Left colon (tissue), 2 donors: Measurements from ENCODE around the gene C2CD2L. TPM values are rescaled to one million over a fixed set of nuclear protein-coding genes. Genes with fewer than 3 reads are reported as not detected.
"Not testable (repeated sequence)": the region's sequence is repeated elsewhere in the genome, so short reads cannot be mapped to it uniquely, and the experiment has no call there.

Source experiments
- ATAC-seq: fragments of 200-7000 bp; cut with Tn5 transposase; one replicate; pipeline ENCODE4 v1.9.1; 2020; ENCODE audit warnings: mild to moderate bottlenecking, moderate library complexity
- DNase-seq, 2 donors: peaks; one replicate each; pipeline ENCODE4 v3.0.0-alpha.2; 2020
- intact Hi-C, 2 donors: fragments of 100-400 bp; cut with DNase I in 1 of 2; cut with micrococcal nuclease in 1 of 2; formaldehyde crosslinking; loops; one replicate each; pipeline versions ENCODE4 v1.11.2 to v1.14.0; 2022; cut with DNase I, micrococcal nuclease
- total RNA-seq, 2 donors: library from RNA; stranded (reverse); fragmentation: NEBNext Ultra II Directional; extraction: Animal tissue kit (Norgen Biotek cat#: 25700); gene quantifications; one replicate each; pipeline ENCODE4 v1.2.1, GENCODE V29; 2021
- donor health status: DM: no; HTN: no; CAD: no.
- donor health status: DM: yes; HTN: yes; CAD: no.

Gene C2CD2L
- total RNA-seq, 2 donors from 2014 or later = 26.6 to 43.7 TPM

- intact Hi-C loops, DNase-seq, ATAC-seq: not testable (repeated sequence)
These were observed 32.1 kb downstream of the C2CD2L start for GRCh38 chr11:119139276-119139675.

DNA sequence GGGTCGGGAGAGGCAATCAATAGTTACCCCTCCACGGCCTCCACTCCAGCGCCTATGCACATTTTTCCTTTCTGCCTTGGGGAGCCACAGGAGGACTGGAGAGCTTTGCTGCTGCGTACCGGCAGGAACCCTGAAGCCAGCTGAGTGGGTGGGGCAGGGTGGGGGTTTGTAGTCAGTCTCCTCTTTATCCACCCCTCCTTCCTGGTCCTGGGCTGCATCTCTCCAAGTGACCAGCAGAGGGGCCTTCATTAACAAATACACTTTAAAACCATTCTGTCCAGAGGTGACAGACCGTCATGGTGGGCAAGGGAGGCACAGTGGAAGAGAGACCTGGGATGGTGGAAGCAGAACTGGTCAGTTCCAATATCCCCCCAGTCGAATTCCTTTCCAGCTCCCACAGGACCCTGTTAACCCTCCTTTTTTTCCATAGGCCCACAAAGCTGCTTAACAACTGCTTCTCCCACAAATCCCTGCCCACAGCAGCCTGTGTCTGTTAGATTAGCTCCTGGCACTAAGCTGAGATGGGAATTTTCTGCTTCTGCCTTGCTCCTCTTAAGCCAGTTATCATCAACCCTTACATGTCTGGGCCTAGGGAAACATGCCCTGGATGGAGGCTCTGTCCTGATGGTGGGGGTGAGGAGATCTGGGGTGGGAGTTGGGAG is 37.8 kb downstream of the C2CD2L start:
- peak; percentile 95 for ATAC-seq
- peak; percentile 72 to 82 for DNase-seq

GRCh38 chr11:119145551-119145950 is 38.4 kb downstream of the C2CD2L start:
- DNase-seq (no peak), ATAC-seq (no peak)
- intact Hi-C loops = loop anchor here in 1 of 2 donors (10.0 kb wide), 1 partner anchor 49 kb away; no protein-coding TSS in a partner anchor

More for the DNA sequence above, 37.8 kb downstream of the C2CD2L start:
- intact Hi-C loops = loop anchor here in 1 of 2 donors (10.0 kb wide), 1 partner anchor 50 kb away; no protein-coding TSS in a partner anchor

GRCh38 chr11:119147604-119148333 is 40.6 kb downstream of the C2CD2L start:
- intact Hi-C loops = loop anchor here in 1 of 2 donors (10.0 kb wide), 1 partner anchor 47 kb away; no protein-coding TSS in a partner anchor
- ATAC-seq = no peak

GRCh38 chr11:119148720-119149017 is 41.5 kb downstream of the C2CD2L start:
- ATAC-seq (no peak), DNase-seq (no peak)
- intact Hi-C loops = loop anchor here in 1 of 2 donors (10.0 kb wide), 1 partner anchor 46 kb away; no protein-coding TSS in a partner anchor

More at GRCh38 chr11:119147604-119148333, 40.6 kb downstream of the C2CD2L start:
- DNase-seq = no peak

- ATAC-seq = peak; percentile 56
- DNase-seq = peak in 1 of 2 donors; percentile 35
- intact Hi-C loops = loop anchor here in 1 of 2 donors (10.0 kb wide), 1 partner anchor 46 kb away; no protein-coding TSS in a partner anchor
These were observed 42.1 kb downstream of the C2CD2L start, which contains the start of gene ABCG4 for GRCh38 chr11:119149018-119149785. Gene ABCG4 (plus strand): TSS chr11:119149052. CDS start chr11:119149966, 914 bp downstream.

DNA sequence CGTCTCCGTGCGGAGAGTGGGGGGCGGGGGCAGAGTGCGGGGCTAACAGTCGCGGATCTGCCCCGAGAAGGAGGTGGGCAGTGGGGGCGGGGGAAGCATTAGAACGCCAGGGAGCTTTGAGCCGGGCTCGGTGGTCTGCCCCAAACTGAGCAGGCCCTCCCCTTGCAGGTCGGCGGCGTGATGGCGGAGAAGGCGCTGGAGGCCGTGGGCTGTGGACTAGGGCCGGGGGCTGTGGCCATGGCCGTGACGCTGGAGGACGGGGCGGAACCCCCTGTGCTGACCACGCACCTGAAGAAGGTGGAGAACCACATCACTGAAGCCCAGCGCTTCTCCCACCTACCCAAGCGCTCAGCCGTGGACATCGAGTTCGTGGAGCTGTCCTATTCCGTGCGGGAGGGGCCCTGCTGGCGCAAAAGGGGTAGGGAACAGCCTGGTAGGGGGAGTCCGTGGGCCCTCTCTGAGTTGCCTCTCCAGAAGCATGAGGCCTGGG is 42.7 kb downstream of the C2CD2L start:
- no peak for ATAC-seq
- intact Hi-C loops = loop anchor here in 1 of 2 donors (10.0 kb wide), 1 partner anchor 45 kb away; no protein-coding TSS in a partner anchor
- no peak for DNase-seq

DNA sequence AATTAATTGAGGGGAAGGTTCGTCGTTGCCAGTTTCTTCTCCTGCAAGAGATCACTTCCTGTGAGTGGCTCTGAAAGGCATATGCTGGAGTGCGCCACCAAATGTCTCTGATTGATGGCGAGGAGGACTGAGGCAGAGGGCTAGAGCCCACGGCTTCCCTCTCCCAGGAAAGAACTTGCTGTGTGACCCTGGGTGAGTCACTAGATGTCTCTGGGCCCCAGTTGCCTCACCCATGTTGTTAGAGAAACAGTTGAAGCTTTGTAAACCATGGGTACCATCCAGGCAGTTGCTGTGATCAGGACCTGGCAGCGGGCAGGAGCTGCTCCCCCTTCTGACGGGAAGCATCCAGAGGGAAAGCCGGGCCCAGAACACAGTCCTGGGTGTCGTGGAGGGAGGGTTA is 44.9 kb downstream of the C2CD2L start:
- intact Hi-C loops = no loop called here
- DNase-seq (no peak), ATAC-seq (no peak)

DNA sequence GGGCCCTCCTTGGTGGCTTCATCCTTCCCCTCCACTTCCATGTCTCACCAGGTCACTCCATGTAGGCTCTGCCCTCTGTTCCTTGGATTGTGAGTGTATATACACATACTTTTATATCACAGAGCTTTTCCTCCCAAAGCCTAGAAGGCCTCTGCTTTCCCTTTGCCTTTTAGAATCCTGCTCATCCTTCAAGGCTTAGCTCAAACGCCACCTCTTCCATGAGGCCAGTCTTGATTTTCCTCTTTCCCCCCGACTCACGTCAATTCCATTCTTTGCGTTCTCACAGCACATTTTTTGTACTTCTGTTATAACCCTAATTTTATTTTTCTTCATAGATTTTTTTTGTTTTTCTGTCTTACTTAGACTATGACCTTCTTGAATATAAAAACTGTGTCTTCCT is 45.5 kb downstream of the C2CD2L start:
- ATAC-seq (no peak), DNase-seq (no peak)
- intact Hi-C loops = no loop called here

GRCh38 chr11:119153049-119153818 is 46.1 kb downstream of the C2CD2L start:
- ATAC-seq (no peak), DNase-seq (no peak)
- intact Hi-C loops = no loop called here

DNA sequence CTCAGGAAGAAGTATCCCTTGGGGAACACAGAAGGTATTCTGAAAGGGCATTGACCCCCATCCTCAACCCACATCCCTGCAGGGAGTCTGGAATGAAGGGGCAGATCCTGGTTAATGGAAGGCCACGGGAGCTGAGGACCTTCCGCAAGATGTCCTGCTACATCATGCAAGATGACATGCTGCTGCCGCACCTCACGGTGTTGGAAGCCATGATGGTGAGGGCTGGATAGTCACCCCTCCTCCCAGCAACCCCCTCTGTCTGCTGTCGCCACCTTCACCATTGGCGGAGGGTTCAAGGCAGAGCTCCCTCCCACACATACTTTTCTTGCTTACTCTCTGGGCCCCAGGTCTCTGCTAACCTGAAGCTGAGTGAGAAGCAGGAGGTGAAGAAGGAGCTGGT is 47.0 kb downstream of the C2CD2L start:
- no peak for DNase-seq
- ATAC-seq = no peak
- intact Hi-C loops = no loop called here

DNA sequence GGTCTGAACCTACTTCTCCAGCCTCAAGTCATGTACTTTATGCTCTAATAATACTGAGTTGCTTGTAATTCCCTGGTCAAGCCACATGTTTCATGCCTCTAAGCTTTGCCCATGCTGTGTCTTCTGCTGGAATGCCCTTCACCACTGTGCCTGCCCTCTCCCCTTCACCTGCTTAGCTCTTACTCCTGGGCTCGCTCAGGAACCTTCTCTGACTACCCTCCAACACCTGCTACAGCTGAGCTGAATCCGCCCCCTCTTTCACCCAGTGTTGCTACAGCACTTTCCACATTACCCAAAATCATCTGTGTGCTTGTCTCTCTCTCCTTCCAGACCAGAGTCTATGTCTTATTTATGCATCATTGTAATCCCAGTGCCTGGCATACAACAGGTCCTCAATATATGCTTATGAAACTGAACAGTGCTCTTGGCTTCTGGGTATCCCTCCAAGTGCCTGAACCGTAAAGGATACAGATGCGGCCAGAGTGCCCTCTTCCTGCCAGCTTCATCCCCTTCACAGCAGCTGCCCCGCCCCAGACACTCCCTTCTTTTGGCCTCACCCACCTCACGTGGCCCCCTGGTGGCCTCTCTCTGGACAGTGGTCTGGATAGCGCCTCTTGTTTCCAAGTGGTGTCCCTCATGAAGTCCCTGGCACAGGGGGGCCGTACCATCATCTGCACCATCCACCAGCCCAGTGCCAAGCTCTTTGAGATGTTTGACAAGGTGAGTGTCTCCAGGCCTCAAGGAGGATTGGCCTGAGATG is 48.8 kb downstream of the C2CD2L start:
- ATAC-seq = peak; percentile 68
- intact Hi-C loops = no loop called here

GRCh38 chr11:119156496-119156895 is 49.4 kb downstream of the C2CD2L start:
- ATAC-seq = no peak
- DNase-seq = no peak
- intact Hi-C loops = no loop called here

More for the DNA sequence above, 48.8 kb downstream of the C2CD2L start:
- peak in 1 of 2 donors; percentile 44 for DNase-seq

DNA sequence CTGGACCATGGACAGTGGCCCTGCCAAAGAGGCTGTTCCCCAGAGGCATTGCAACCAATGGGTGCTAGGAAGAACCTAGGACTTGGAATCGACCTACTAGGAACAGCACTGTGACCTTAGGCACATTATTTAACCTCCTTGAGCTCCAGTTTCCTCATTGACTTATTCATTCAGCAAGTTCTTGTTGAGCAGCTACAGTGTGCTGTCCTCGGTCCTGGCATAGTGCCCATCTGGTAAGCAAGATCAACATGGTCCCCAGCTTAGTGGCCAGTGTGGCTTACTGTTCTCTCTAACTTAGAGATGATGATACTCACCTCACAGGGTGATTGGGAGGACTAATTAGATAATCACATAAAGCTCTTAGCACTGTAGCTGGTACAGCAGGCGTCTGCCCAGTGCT is 49.9 kb downstream of the C2CD2L start:
- ATAC-seq = no peak
- intact Hi-C loops = no loop called here

DNA sequence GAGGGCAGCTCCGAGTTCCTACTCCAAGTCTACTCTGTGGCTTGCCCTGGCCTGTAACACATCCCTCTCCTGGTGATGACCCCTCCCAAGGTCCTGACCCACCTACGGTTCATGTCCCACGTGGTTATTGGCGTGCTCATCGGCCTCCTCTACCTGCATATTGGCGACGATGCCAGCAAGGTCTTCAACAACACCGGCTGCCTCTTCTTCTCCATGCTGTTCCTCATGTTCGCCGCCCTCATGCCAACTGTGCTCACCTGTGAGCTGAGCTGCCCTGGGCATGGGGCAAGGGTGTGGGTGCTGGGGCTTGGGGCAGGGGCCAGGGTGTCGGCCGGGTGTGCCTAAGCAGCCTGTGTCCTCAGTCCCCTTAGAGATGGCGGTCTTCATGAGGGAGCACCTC is 51.3 kb downstream of the C2CD2L start:
- no peak for DNase-seq
- intact Hi-C loops = no loop called here
- ATAC-seq = no peak

More for the DNA sequence above, 49.9 kb downstream of the C2CD2L start:
- DNase-seq = no peak

DNA sequence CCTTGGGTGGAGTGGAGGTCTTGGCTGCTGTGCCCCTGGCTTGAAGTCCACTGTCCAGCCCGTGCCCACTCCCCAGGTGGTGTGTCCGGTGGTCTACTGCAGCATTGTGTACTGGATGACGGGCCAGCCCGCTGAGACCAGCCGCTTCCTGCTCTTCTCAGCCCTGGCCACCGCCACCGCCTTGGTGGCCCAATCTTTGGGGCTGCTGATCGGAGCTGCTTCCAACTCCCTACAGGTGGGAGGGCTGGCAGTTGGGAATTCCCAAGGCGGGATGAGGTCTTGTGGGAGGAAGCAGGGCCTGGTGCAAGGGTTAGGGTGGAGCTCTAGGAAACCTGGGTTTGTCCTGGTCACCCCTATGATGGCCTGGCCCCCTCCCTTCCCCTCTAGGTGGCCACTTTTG is 53.0 kb downstream of the C2CD2L start:
- intact Hi-C loops = no loop called here
- ATAC-seq = no peak
- DNase-seq = no peak

DNA sequence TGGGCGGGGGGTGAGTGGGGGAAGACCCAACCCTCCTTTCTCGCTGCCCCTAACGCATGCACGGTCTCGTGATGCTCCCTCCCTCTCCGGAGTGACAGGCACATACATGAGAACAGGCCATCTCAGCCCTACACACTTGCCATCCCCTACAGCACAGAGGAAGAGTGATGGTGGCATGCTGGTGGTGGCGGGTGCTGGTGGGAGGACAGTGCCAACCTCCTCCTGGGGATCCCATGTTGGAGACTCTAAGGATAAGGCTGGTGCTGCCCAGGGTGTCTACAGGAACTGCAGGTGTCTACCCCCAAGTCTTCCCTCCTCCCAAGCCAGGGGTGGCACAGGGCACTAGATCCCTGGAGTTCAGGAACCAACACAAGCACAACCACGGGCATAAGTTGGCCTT is 54.7 kb downstream of the C2CD2L start:
- no peak for DNase-seq
- no peak for ATAC-seq
- intact Hi-C loops = no loop called here
